ENCODE data around the gene FAM53A.
"Not testable (repeated sequence)": the region's sequence is repeated elsewhere in the genome, so short reads cannot be mapped to it uniquely, and the experiment has no call there.

The FAM53A gene

GRCh38 chr4:1686440-1687036 is 2.4 kb upstream of the FAM53A start:
- DNase-seq (ENCODE audit: low read depth in 1 of 2, low spot score in 1 of 2), result no peak

- DNase-seq (ENCODE audit: low read depth in 1 of 2, low spot score in 1 of 2), result no peak
Observed at GRCh38 chr4:1685235-1686150, 1.4 kb upstream of the FAM53A start.

GRCh38 chr4:1684506-1685234 is 557 bp upstream of the FAM53A start:
- DNase-seq (ENCODE audit: low read depth in 1 of 2, low spot score in 1 of 2), result peak; percentile 91

GRCh38 chr4:1683261-1683735 is 815 bp downstream of the FAM53A start:
- DNase-seq (ENCODE audit: low read depth in 1 of 2, low spot score in 1 of 2), result no peak

- DNase-seq (ENCODE audit: low read depth in 1 of 2, low spot score in 1 of 2), result no peak
Observed at GRCh38 chr4:1682860-1683259, 1.3 kb downstream of the FAM53A start.

GRCh38 chr4:1678244-1678643 is 5.9 kb downstream of the FAM53A start:
- DNase-seq (ENCODE audit: low read depth in 1 of 2, low spot score in 1 of 2), result no peak

- no peak for DNase-seq (ENCODE audit: low read depth in 1 of 2, low spot score in 1 of 2)
Observed at GRCh38 chr4:1676605-1677525, 7.2 kb downstream of the FAM53A start.

GRCh38 chr4:1675802-1676137 is 8.3 kb downstream of the FAM53A start:
- no peak for DNase-seq (ENCODE audit: low read depth in 1 of 2, low spot score in 1 of 2)

GRCh38 chr4:1675136-1675801 is 8.8 kb downstream of the FAM53A start:
- DNase-seq (ENCODE audit: low read depth in 1 of 2, low spot score in 1 of 2), result no peak

GRCh38 chr4:1674682-1675081 is 9.4 kb downstream of the FAM53A start:
- no peak for DNase-seq (ENCODE audit: low read depth in 1 of 2, low spot score in 1 of 2)

GRCh38 chr4:1673671-1674070 is 10.4 kb downstream of the FAM53A start:
- no peak for DNase-seq (ENCODE audit: low read depth in 1 of 2, low spot score in 1 of 2)

GRCh38 chr4:1671011-1671410 is 13.1 kb downstream of the FAM53A start:
- not testable (repeated sequence) for DNase-seq (ENCODE audit: low read depth in 1 of 2, low spot score in 1 of 2)

GRCh38 chr4:1670279-1670678 is 13.8 kb downstream of the FAM53A start:
- no peak for DNase-seq (ENCODE audit: low read depth in 1 of 2, low spot score in 1 of 2)

GRCh38 chr4:1669850-1670249 is 14.3 kb downstream of the FAM53A start:
- DNase-seq (ENCODE audit: low read depth in 1 of 2, low spot score in 1 of 2), result no peak

GRCh38 chr4:1669270-1669669 is 14.8 kb downstream of the FAM53A start:
- DNase-seq (ENCODE audit: low read depth in 1 of 2, low spot score in 1 of 2), result no peak

GRCh38 chr4:1668488-1668840 is 15.6 kb downstream of the FAM53A start:
- DNase-seq (ENCODE audit: low read depth in 1 of 2, low spot score in 1 of 2), result no peak

GRCh38 chr4:1667273-1667672 is 16.8 kb downstream of the FAM53A start:
- no peak for DNase-seq (ENCODE audit: low read depth in 1 of 2, low spot score in 1 of 2)

GRCh38 chr4:1666391-1666790 is 17.7 kb downstream of the FAM53A start:
- no peak for DNase-seq (ENCODE audit: low read depth in 1 of 2, low spot score in 1 of 2)

- no peak for DNase-seq (ENCODE audit: low read depth in 1 of 2, low spot score in 1 of 2)
Observed at GRCh38 chr4:1664141-1664540, 20.0 kb downstream of the FAM53A start.

GRCh38 chr4:1663549-1663948 is 20.6 kb downstream of the FAM53A start:
- no peak for DNase-seq (ENCODE audit: low read depth in 1 of 2, low spot score in 1 of 2)
